Measurements from ENCODE around the gene PTPRB.

Gene PTPRB

GRCh38 chr12:70641691-70642090 lies 4.5 kb upstream of the PTPRB start:
- DNase-seq: no peak

GRCh38 chr12:70640901-70641300 lies 3.7 kb upstream of the PTPRB start:
- no peak for DNase-seq

- DNase-seq: no peak
Measured at GRCh38 chr12:70639535-70639934, 2.3 kb upstream of the PTPRB start.

GRCh38 chr12:70638639-70639360 lies 1.6 kb upstream of the PTPRB start:
- no peak for DNase-seq

- DNase-seq: no peak
Measured at GRCh38 chr12:70635755-70636154, 1.5 kb downstream of the PTPRB start.

- DNase-seq: no peak
Measured at GRCh38 chr12:70628701-70629480, 8.3 kb downstream of the PTPRB start.

- no peak for DNase-seq
Measured at GRCh38 chr12:70627677-70628076, 9.6 kb downstream of the PTPRB start.

GRCh38 chr12:70626180-70626579 lies 11.0 kb downstream of the PTPRB start:
- no peak for DNase-seq

GRCh38 chr12:70619471-70620152 lies 17.6 kb downstream of the PTPRB start:
- DNase-seq: no peak

- no peak for DNase-seq
Measured at GRCh38 chr12:70618371-70618770, 18.9 kb downstream of the PTPRB start.

- no peak for DNase-seq
Measured at GRCh38 chr12:70617450-70617849, 19.8 kb downstream of the PTPRB start.

- DNase-seq: no peak
Measured at GRCh38 chr12:70615174-70615866, 21.9 kb downstream of the PTPRB start.

- no peak for DNase-seq
Measured at GRCh38 chr12:70609739-70610491, 27.3 kb downstream of the PTPRB start.

- DNase-seq: no peak
Measured at GRCh38 chr12:70609203-70609602, 28.0 kb downstream of the PTPRB start.

- DNase-seq: no peak
Measured at GRCh38 chr12:70608184-70608583, 29.0 kb downstream of the PTPRB start.

GRCh38 chr12:70607107-70607506 lies 30.1 kb downstream of the PTPRB start:
- DNase-seq: no peak

- DNase-seq: no peak
Measured at GRCh38 chr12:70605976-70606375, 31.3 kb downstream of the PTPRB start.

GRCh38 chr12:70604662-70605061 lies 32.6 kb downstream of the PTPRB start:
- DNase-seq: no peak

- no peak for DNase-seq
Measured at GRCh38 chr12:70603044-70603443, 34.2 kb downstream of the PTPRB start.

GRCh38 chr12:70598467-70599193 lies 38.6 kb downstream of the PTPRB start:
- DNase-seq: no peak

- DNase-seq: no peak
Measured at GRCh38 chr12:70592664-70593063, 44.6 kb downstream of the PTPRB start.

Data from CD4-positive, alpha-beta T cell treated with Interleukin-15 for 1 hour (primary cell).